HepG2 (cell line): Measurements from ENCODE around the gene KIF6. TPM values are rescaled to one million over a fixed set of nuclear protein-coding genes. Genes with fewer than 3 reads are reported as not detected.

ENCODE experiments used
- ATAC-seq: fragments of 200-7000 bp; cut with Tn5 transposase; 3 replicates; pipeline ENCODE4 v1.9.1; 2020; ENCODE audit warnings: mild to moderate bottlenecking, moderate library complexity
- BruUV-seq: library from RNA; stranded (reverse); fragments of 400-500 nt; replicated peaks from 2 replicates; lab custom pipeline; 2021; lab: Mats Ljungman, UMichigan
- CTCF ChIA-PET: fragments of 300-600 bp; formaldehyde crosslinking; extraction: SDS; loops from one replicate; lab custom pipeline; 2021; ENCODE audit warnings: low total read pairs, inconsistent platforms, low intra/inter-chr PET ratio; lab: Yijun Ruan, JAX
- POLR2A ChIA-PET: fragments of 350-600 bp; sonication (Branson Sonifier 250); formaldehyde crosslinking; loops from one replicate; lab custom pipeline; 2020; ENCODE audit warnings: antibody characterized with exemption, inconsistent platforms; lab: Yijun Ruan, JAX
- DNase-seq: peaks from one replicate; pipeline ENCODE4 v3.0.0-alpha.2; 2015; ENCODE audit warnings: low spot score
- FAIRE-seq: peaks from 3 replicates; lab custom pipeline; 2011; peaks lifted over from hg19 to GRCh38; lab: Jason Lieb, UNC
- H2AFZ ChIP-seq: one replicate; pipeline ENCODE4 v1.6.1; 2011; ENCODE audit warnings: low read length, inconsistent platforms
- H3K27ac ChIP-seq: fragments of 300-600 bp; 3 replicates; pipeline ENCODE4 v1.8.0; 2011; ENCODE audit warnings: mixed run types, mild to moderate bottlenecking, mixed read lengths, low read length, inconsistent platforms; ENCODE audit not compliant: insufficient read depth; ENCODE audit errors: extremely low read length
- H3K27me3 ChIP-seq, 2 experiments: fragments of 200-600 bp in 1 of 2; 2 replicates in 1 of 2; 3 replicates in 1 of 2; pipeline versions ENCODE4 v1.6.0 to v1.8.0; 2011; ENCODE audit warnings: low read length in 2 of 2, mild to moderate bottlenecking in 2 of 2, moderate library complexity in 2 of 2, inconsistent platforms in 1 of 2; ENCODE audit not compliant: insufficient read depth in 2 of 2, control insufficient read depth in 1 of 2
- H3K36me3 ChIP-seq, 2 experiments: fragments of 200-600 bp in 1 of 2; replicated peaks in 1 of 2; 2 replicates in 1 of 2; 3 replicates in 1 of 2; pipeline versions ENCODE4 v1.5.1 to v1.8.0; 2011; ENCODE audit warnings: low read length in 2 of 2, inconsistent platforms in 1 of 2; ENCODE audit not compliant: insufficient read depth in 2 of 2, control insufficient read depth in 1 of 2
- H3K4me1 ChIP-seq: 2 replicates; pipeline ENCODE4 v1.5.1; 2012; ENCODE audit warnings: low read length, inconsistent platforms; ENCODE audit not compliant: insufficient read depth
- H3K4me2 ChIP-seq: 2 replicates; pipeline ENCODE4 v1.6.0; 2011; ENCODE audit warnings: low read depth, low read length, inconsistent platforms
- H3K4me3 ChIP-seq, 3 experiments: fragments of 200-600 bp in 1 of 3; sonication (generic), shearing (Covaris generic) in 1 of 3; replicated peaks in 1 of 3; 2 replicates each; pipeline ENCODE4 v1.5.1; 2011 to 2016; ENCODE audit warnings: low read length in 3 of 3, inconsistent platforms in 2 of 3, low read depth in 2 of 3, mild to moderate bottlenecking in 2 of 3, control low read depth in 1 of 3, mixed read lengths in 1 of 3; ENCODE audit not compliant: insufficient read depth in 1 of 3
- H3K79me2 ChIP-seq: one replicate; pipeline ENCODE4 v1.6.1; 2011; ENCODE audit warnings: low read length, inconsistent platforms; ENCODE audit not compliant: insufficient read depth
- H3K9ac ChIP-seq: 2 replicates; pipeline ENCODE4 v1.6.0; 2011; ENCODE audit warnings: mild to moderate bottlenecking, low read depth, low read length, inconsistent platforms; ENCODE audit not compliant: insufficient read depth
- H3K9me3 ChIP-seq: 2 replicates; pipeline ENCODE4 v1.5.1; 2012; ENCODE audit warnings: mild to moderate bottlenecking, low read length
- H4K20me1 ChIP-seq: 2 replicates; pipeline ENCODE4 v1.6.0; 2011; ENCODE audit warnings: inconsistent platforms, mild to moderate bottlenecking, low read length, moderate library complexity; ENCODE audit not compliant: insufficient read depth
- ATRX ChIP-seq: sonication (generic); formaldehyde crosslinking; IDR thresholded peaks from 2 replicates; pipeline ENCODE4 v1.4.0; 2020; ENCODE audit warnings: missing genetic modification reagents, borderline replicate concordance
- DNMT1 ChIP-seq: sonication (generic); formaldehyde crosslinking; IDR thresholded peaks from 2 replicates; pipeline ENCODE4 v1.5.1; 2020; ENCODE audit warnings: mild to moderate bottlenecking, missing genetic modification reagents
- ESRRA ChIP-seq: sonication (generic); formaldehyde crosslinking; IDR thresholded peaks from 2 replicates; pipeline ENCODE4 v1.5.1; 2020; ENCODE audit warnings: mild to moderate bottlenecking, low read depth, missing genetic modification reagents
- HNRNPLL ChIP-seq: fragments of 200-400 bp; formaldehyde crosslinking; IDR thresholded peaks from 2 replicates; pipeline ENCODE4 v1.6.1; 2017; ENCODE audit warnings: mild to moderate bottlenecking, low read depth, low read length; ENCODE audit not compliant: poor library complexity, severe bottlenecking
- IRF1 ChIP-seq: sonication (generic); formaldehyde crosslinking; IDR thresholded peaks from 2 replicates; pipeline ENCODE4 v1.4.0; 2020; ENCODE audit warnings: low read depth, mild to moderate bottlenecking, missing genetic modification reagents
- KMT2B ChIP-seq: IDR thresholded peaks from 2 replicates; pipeline ENCODE4 v1.6.1; 2016; ENCODE audit warnings: missing genetic modification reagents, missing compliant biosample characterization
- NR2C2 ChIP-seq: sonication (generic); formaldehyde crosslinking; IDR thresholded peaks from 2 replicates; pipeline ENCODE4 v1.4.0; 2020; ENCODE audit warnings: missing genetic modification reagents, mild to moderate bottlenecking, moderate library complexity, borderline replicate concordance
- POLR2A ChIP-seq, 2 experiments: IDR thresholded peaks; 2 replicates each; pipeline ENCODE4 v1.6.1; 2011; ENCODE audit warnings: low read depth in 2 of 2, low read length in 2 of 2, mild to moderate bottlenecking in 1 of 2, moderate library complexity in 1 of 2; ENCODE audit not compliant: insufficient read depth in 1 of 2
- TBX2 ChIP-seq: sonication (generic); formaldehyde crosslinking; IDR thresholded peaks from 2 replicates; pipeline ENCODE4 v1.5.0; 2020; ENCODE audit warnings: missing genetic modification reagents, mild to moderate bottlenecking, borderline replicate concordance
- YEATS4 ChIP-seq: sonication (generic); formaldehyde crosslinking; IDR thresholded peaks from 2 replicates; pipeline ENCODE4 v1.4.0; 2020; ENCODE audit warnings: missing genetic modification reagents, borderline replicate concordance
- ZNF256 ChIP-seq: sonication (generic); formaldehyde crosslinking; conservative IDR thresholded peaks from 2 replicates; pipeline ENCODE4 v1.4.0; 2020; ENCODE audit warnings: missing genetic modification reagents
- ZNF354B ChIP-seq: sonication (generic); formaldehyde crosslinking; IDR thresholded peaks from 2 replicates; pipeline ENCODE4 v1.8.0; 2022; ENCODE audit warnings: mild to moderate bottlenecking, missing genetic modification reagents
- ZNF7 ChIP-seq: IDR thresholded peaks from 2 replicates; pipeline ENCODE4 v1.6.1; 2016; ENCODE audit warnings: missing biosample characterization, missing genetic modification reagents
- ZNF737 ChIP-seq: sonication (generic); formaldehyde crosslinking; IDR thresholded peaks from 2 replicates; pipeline ENCODE4 v1.5.0; 2020; ENCODE audit warnings: missing genetic modification reagents, mild to moderate bottlenecking, borderline replicate concordance
- WGBS: methylation state at CpG from one replicate; pipeline ENCODE4 v1.1.6; 2017; ENCODE audit warnings: low lambda C conversion rate; 5-methylcytosine and 5-hydroxymethylcytosine counted together
- in situ Hi-C: cut with HindIII; loops from 2 replicates; pipeline ENCODE4 v1.10.0; 2017; ENCODE audit warnings: low pct_unique_long_range_greater_than_20kb; ENCODE audit not compliant: extremely low pct_ligation_motif_present
- intact Hi-C: fragments of 100-400 bp; cut with micrococcal nuclease; formaldehyde crosslinking; loops from one replicate; pipeline ENCODE4 v1.10.0; 2022; ENCODE audit not compliant: unreplicated experiment
- polyA plus RNA-seq, 8 experiments: library from polyadenylated mRNA; depleted of rRNA in 3 of 8; stranded (reverse) in 7 of 8; unstranded in 1 of 8; fragments of >200 nt; fragmentation: Illumina TruSeq in 4 of 8; extraction: Trizol in 4 of 8; gene quantifications; 2 replicates each; pipeline versions ENCODE4 v1.2.1 to v1.2.3, GENCODE V29; 2011 to 2016; ENCODE audit warnings: low read depth in 4 of 8, missing spikeins in 1 of 8, mixed read lengths in 1 of 8; ENCODE audit not compliant: insufficient read depth in 1 of 8
- total RNA-seq, 5 experiments: library from RNA; depleted of rRNA; stranded (reverse); fragments of >200 nt; fragmentation: Illumina TruSeq; extraction: Trizol; gene quantifications; 2 replicates each; pipeline ENCODE4 v1.2.3, GENCODE V29; 2016; ENCODE audit warnings: low read depth in 1 of 5

Gene KIF6
- total and polyA plus RNA-seq, 2 of the 13 experiments (the other 11 are each of a cell fraction or from before 2014, with no cell fraction given) = 0.04 to 0.27 TPM

- no peak for DNase-seq
- ChIA-PET POLR2A (no interaction called here), CTCF (no interaction called here)
- Histone ChIP-seq H3K27me3 (no peaks in the 10 kb centered on the region), H3K9ac (no peak overlapping the region), H3K36me3 (no peaks in the 10 kb centered on the region), H3K27ac (no peak overlapping the region), H3K4me3 (no peak overlapping the region), H3K9me3 (no peaks in the 10 kb centered on the region), H2AFZ (no peak overlapping the region), H3K4me2 (no peak overlapping the region), H4K20me1 (no peaks in the 10 kb centered on the region; the same call in 1 of the 2 replicates), H3K4me1 (no peaks in the 10 kb centered on the region), H3K79me2 (no peaks in the 10 kb centered on the region)
- no peak for ATAC-seq
- intact Hi-C loops = no loop called here
- TF ChIP-seq ZNF354B (no peak), KMT2B (CRISPR knock-in tag) (no peak), POLR2A (IDR thresholded peaks at IDR 0.05; ENCODE audit: insufficient read depth in 1 of 2, low read depth in 2 of 2, low read length in 2 of 2) (no peak), ZNF7 (CRISPR knock-in tag) (no peak), ESRRA (CRISPR knock-in tag) (no peak), NR2C2 (CRISPR knock-in tag) (no peak), ATRX (CRISPR knock-in tag) (no peak), TBX2 (CRISPR knock-in tag) (no peak), ZNF256 (CRISPR knock-in tag) (no peak), ZNF737 (no peak), HNRNPLL (no peak), IRF1 (no peak), DNMT1 (CRISPR knock-in tag) (no peak), YEATS4 (CRISPR knock-in tag) (no peak)
- WGBS = 32% methylated on average over 8 of the region's 13 CpGs
- no TSS peak for BruUV-seq
- FAIRE-seq = no peak
- in situ Hi-C loops = no loop called here
These were observed 359.7 kb downstream of the KIF6 start for GRCh38 chr6:39365281-39366074.
